HEK293 (cell line): ENCODE measurements around the gene CCDC102B.

Experiments
- CTCF ChIA-PET: fragments of 350-600 bp; formaldehyde crosslinking; extraction: SDS; loops from one replicate; lab custom pipeline; 2021; ENCODE audit warnings: antibody characterized with exemption; lab: Yijun Ruan, JAX
- POLR2A ChIA-PET: fragments of 300-600 bp; formaldehyde crosslinking; extraction: SDS; loops from one replicate; lab custom pipeline; 2020; ENCODE audit warnings: antibody characterized with exemption, inconsistent platforms; lab: Yijun Ruan, JAX
- H3K27ac ChIP-seq: fragments of 200-500 bp; sonication (Bioruptor generic); 2 replicates; pipeline ENCODE4 v1.5.1; 2014; ENCODE audit warnings: low read depth, low read length, control low read depth, inconsistent platforms; ENCODE audit errors: extremely low read depth
- H3K36me3 ChIP-seq, 2 experiments: fragments of 200-500 bp in 1 of 2; sonication (Bioruptor generic) in 1 of 2; 1 replicate in 1 of 2; 2 replicates in 1 of 2; pipeline ENCODE4 v1.5.1; 2014 to 2017; ENCODE audit warnings: inconsistent platforms in 2 of 2, low read length in 2 of 2; ENCODE audit not compliant: control insufficient read depth in 2 of 2, insufficient read depth in 1 of 2
- H3K4me1 ChIP-seq: fragments of 200-500 bp; sonication (Bioruptor generic); 2 replicates; pipeline ENCODE4 v1.5.1; 2014; ENCODE audit warnings: mild to moderate bottlenecking, low read length, inconsistent platforms; ENCODE audit not compliant: control insufficient read depth, insufficient read depth
- H3K4me3 ChIP-seq: 2 replicates; pipeline ENCODE4 v1.5.1; 2011; ENCODE audit warnings: low read depth, mild to moderate bottlenecking, control low read depth, low read length, moderate library complexity
- H3K9me3 ChIP-seq: fragments of 200-500 bp; sonication (Bioruptor generic); 2 replicates; pipeline ENCODE4 v1.5.1; 2014; ENCODE audit warnings: low read depth, low read length, inconsistent platforms; ENCODE audit not compliant: control insufficient read depth, insufficient read depth
- BCL11A ChIP-seq: fragments of 450-650 bp; formaldehyde crosslinking; IDR thresholded peaks from 2 replicates; pipeline ENCODE4 v1.5.1; 2016; ENCODE audit warnings: low read depth, missing biosample characterization, missing genetic modification characterization
- FEZF1 ChIP-seq: fragments of 450-650 bp; formaldehyde crosslinking; IDR thresholded peaks from 2 replicates; pipeline ENCODE4 v1.5.1; 2016; ENCODE audit warnings: missing biosample characterization, missing genetic modification characterization
- KLF16 ChIP-seq: fragments of 450-650 bp; formaldehyde crosslinking; IDR thresholded peaks from 2 replicates; pipeline ENCODE4 v1.5.1; 2017; ENCODE audit warnings: missing biosample characterization, missing genetic modification characterization
- PRDM1 ChIP-seq: fragments of 450-650 bp; formaldehyde crosslinking; IDR thresholded peaks from 2 replicates; pipeline ENCODE4; 2016; ENCODE audit warnings: missing biosample characterization, missing genetic modification characterization
- PRDM10 ChIP-seq: fragments of 450-650 bp; formaldehyde crosslinking; IDR thresholded peaks from 2 replicates; pipeline ENCODE4 v1.5.1; 2016; ENCODE audit warnings: missing biosample characterization, missing genetic modification characterization
- SP2 ChIP-seq: fragments of 450-650 bp; formaldehyde crosslinking; IDR thresholded peaks from 2 replicates; pipeline ENCODE4 v1.5.1; 2016; ENCODE audit warnings: missing biosample characterization, missing genetic modification characterization
- ZBTB49 ChIP-seq: fragments of 450-650 bp; formaldehyde crosslinking; IDR thresholded peaks from 2 replicates; pipeline ENCODE4 v1.5.1; 2016; ENCODE audit warnings: missing biosample characterization, missing genetic modification characterization, low read depth
- ZFHX2 ChIP-seq: fragments of 450-650 bp; formaldehyde crosslinking; conservative IDR thresholded peaks from 2 replicates; pipeline ENCODE4 v1.5.1; 2016; ENCODE audit warnings: missing biosample characterization, missing genetic modification characterization
- ZNF114 ChIP-seq: fragments of 450-650 bp; formaldehyde crosslinking; IDR thresholded peaks from 2 replicates; pipeline ENCODE4 v1.5.0; 2017; ENCODE audit warnings: missing biosample characterization, missing genetic modification characterization
- ZNF132 ChIP-seq: fragments of 450-650 bp; formaldehyde crosslinking; IDR thresholded peaks from 2 replicates; pipeline ENCODE4 v1.5.1; 2017; ENCODE audit warnings: missing biosample characterization, missing genetic modification characterization, borderline replicate concordance
- ZNF140 ChIP-seq: fragments of 450-650 bp; formaldehyde crosslinking; IDR thresholded peaks from 2 replicates; pipeline ENCODE4 v1.5.1; 2016; ENCODE audit warnings: missing biosample characterization, missing genetic modification characterization
- ZNF16 ChIP-seq: fragments of 450-650 bp; formaldehyde crosslinking; IDR thresholded peaks from 2 replicates; pipeline ENCODE4 v1.5.1; 2016; ENCODE audit warnings: low read depth, missing biosample characterization, missing genetic modification characterization
- ZNF174 ChIP-seq: fragments of 450-650 bp; formaldehyde crosslinking; IDR thresholded peaks from 2 replicates; pipeline ENCODE4 v1.5.0; 2017; ENCODE audit warnings: missing biosample characterization, mild to moderate bottlenecking, missing genetic modification characterization
- ZNF202 ChIP-seq: fragments of 450-650 bp; formaldehyde crosslinking; IDR thresholded peaks from 2 replicates; pipeline ENCODE4 v1.5.1; 2016; ENCODE audit warnings: missing biosample characterization, missing genetic modification characterization, borderline replicate concordance
- ZNF302 ChIP-seq: fragments of 450-650 bp; formaldehyde crosslinking; IDR thresholded peaks from 2 replicates; pipeline ENCODE4 v1.5.1; 2016; ENCODE audit warnings: missing biosample characterization, missing genetic modification characterization, low read depth
- ZNF354C ChIP-seq: fragments of 450-650 bp; formaldehyde crosslinking; IDR thresholded peaks from 2 replicates; pipeline ENCODE4 v1.5.1; 2016; ENCODE audit warnings: missing biosample characterization, missing genetic modification characterization, low read depth, borderline replicate concordance
- ZNF558 ChIP-seq: fragments of 450-650 bp; formaldehyde crosslinking; IDR thresholded peaks from 2 replicates; pipeline ENCODE4 v1.5.1; 2016; ENCODE audit warnings: missing biosample characterization, missing genetic modification characterization
- ZNF596 ChIP-seq: fragments of 450-650 bp; IDR thresholded peaks from 2 replicates; pipeline ENCODE4 v1.5.0; 2018; ENCODE audit warnings: missing biosample characterization, mild to moderate bottlenecking, missing genetic modification characterization, moderate library complexity
- ZNF677 ChIP-seq: fragments of 450-650 bp; IDR thresholded peaks from 2 replicates; pipeline ENCODE4 v1.5.0; 2018; ENCODE audit warnings: missing biosample characterization, mild to moderate bottlenecking, missing genetic modification characterization, moderate library complexity
- ZSCAN23 ChIP-seq: fragments of 450-650 bp; formaldehyde crosslinking; IDR thresholded peaks from 2 replicates; pipeline ENCODE4 v1.5.1; 2016; ENCODE audit warnings: missing biosample characterization, missing genetic modification characterization
- TF ChIP-seq, protein P1 (sequence below): fragments of 450-650 bp; IDR thresholded peaks from 2 replicates; pipeline ENCODE4 v1.5.1; 2018; ENCODE audit warnings: missing biosample characterization, missing genetic modification characterization

The CCDC102B gene

DNA sequence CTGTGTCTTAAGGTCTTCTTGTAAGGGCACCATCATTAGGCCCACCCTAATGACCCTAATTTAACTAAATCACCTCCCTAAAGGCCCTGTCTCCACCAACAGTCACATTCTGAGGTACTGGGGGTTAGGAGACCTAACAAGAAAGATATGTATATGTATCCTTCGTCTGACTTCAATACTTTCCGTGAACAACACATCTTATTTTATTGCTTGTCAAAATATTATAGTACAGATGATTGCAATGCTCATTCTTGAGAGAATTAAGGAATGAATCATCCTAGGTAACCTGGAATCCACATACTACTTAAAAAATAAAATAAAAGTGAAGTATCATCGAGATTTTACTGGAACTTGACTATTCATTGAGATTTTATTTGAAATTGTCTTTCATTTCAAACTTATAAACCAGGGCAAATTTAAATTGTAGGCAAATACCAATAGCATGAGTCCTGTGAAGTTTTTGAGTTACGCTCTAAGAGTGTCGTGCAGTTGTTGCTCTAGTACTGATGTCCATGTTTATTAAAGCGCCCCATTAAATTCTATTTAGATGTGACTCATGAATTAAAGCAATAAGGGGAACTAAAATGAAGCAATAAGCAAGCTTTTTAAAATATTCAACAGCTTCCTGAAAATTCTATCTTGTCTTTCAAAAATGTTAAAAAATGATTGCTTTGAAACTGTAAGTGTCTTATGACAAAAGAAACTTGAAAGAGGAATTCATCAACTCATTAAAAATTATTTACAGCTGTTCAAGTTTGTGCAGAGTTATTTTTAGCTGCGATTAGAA is 40.0 kb downstream of the CCDC102B start (continued):
- TF ChIP-seq ZNF202 (no peak), SP2 (tag by site-specific recombination) (no peak), ZFHX2 (tag by site-specific recombination) (no peak), ZNF596 (tag by site-specific recombination) (no peak), ZNF354C (no peak), ZBTB49 (tag by site-specific recombination) (no peak), ZSCAN23 (tag by site-specific recombination) (no peak)

- H3K27ac ChIP-seq, result no peak overlapping the region
- POLR2A ChIA-PET, result no interaction called here
- TF ChIP-seq ZNF558 (tag by site-specific recombination), result no peak
- TF ChIP-seq ZNF140 (tag by site-specific recombination), result no peak
- TF ChIP-seq ZNF174, result no peak
- TF ChIP-seq ZNF16 (tag by site-specific recombination), result no peak
- TF ChIP-seq ZNF302 (tag by site-specific recombination), result no peak
- TF ChIP-seq BCL11A (tag by site-specific recombination), result no peak
- no peak for TF ChIP-seq ZNF132 (tag by site-specific recombination)
- TF ChIP-seq, protein P1, sequence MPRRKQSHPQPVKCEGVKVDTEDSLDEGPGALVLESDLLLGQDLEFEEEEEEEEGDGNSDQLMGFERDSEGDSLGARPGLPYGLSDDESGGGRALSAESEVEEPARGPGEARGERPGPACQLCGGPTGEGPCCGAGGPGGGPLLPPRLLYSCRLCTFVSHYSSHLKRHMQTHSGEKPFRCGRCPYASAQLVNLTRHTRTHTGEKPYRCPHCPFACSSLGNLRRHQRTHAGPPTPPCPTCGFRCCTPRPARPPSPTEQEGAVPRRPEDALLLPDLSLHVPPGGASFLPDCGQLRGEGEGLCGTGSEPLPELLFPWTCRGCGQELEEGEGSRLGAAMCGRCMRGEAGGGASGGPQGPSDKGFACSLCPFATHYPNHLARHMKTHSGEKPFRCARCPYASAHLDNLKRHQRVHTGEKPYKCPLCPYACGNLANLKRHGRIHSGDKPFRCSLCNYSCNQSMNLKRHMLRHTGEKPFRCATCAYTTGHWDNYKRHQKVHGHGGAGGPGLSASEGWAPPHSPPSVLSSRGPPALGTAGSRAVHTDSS, result no peak
- no peak for TF ChIP-seq KLF16
- no peak for TF ChIP-seq ZNF114 (tag by site-specific recombination)
- no peak for TF ChIP-seq ZNF202
- TF ChIP-seq FEZF1 (tag by site-specific recombination), result no peak
- no peak for TF ChIP-seq PRDM1
- TF ChIP-seq ZNF677 (tag by site-specific recombination), result no peak
- TF ChIP-seq PRDM10 (tag by site-specific recombination), result no peak
- TF ChIP-seq, all 188 proteins: peak for 0
- Histone ChIP-seq H3K9me3 (no peaks in the 10 kb centered on the region), H3K36me3 (no peaks in the 10 kb centered on the region), H3K4me3 (no peak overlapping the region), H3K4me1 (no peaks in the 10 kb centered on the region; the same call in 1 of the 2 replicates)
- CTCF ChIA-PET, result no interaction called here
Observed at GRCh38 chr18:68839701-68840100, 41.8 kb downstream of the CCDC102B start.
